ENCODE measurements around the gene TNXB.
"Not testable (repeated sequence)": the region's sequence is repeated elsewhere in the genome, so short reads cannot be mapped to it uniquely, and the experiment has no call there.

TNXB gene

DNA sequence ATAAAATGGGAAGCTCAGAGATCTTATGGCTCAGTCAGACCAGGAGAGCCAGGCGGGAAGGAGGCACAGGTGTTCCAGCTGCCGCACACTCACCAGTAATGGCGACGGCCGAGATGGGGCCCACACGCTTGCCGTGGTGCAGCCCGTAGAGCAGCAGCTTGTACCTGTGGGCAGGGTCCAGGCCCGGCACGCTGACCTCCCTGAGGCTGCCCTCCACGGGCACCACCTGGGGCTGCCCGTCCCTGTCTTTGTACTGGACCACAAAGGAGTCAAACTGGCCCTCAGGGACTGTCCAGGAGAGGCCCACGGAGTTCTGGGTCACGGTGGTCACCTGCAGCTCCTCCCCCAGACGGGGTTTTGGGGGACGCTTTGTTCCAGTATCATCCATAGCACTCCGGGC is 39.7 kb downstream of the TNXB start:
- no peaks in the 10 kb centered on the region for H3K79me1 ChIP-seq (ENCODE audit: low read length)
- H3K4ac ChIP-seq (ENCODE audit: low read depth, low read length), result no peak overlapping the region
- H2BK120ac ChIP-seq (ENCODE audit: low read depth, low read length), result no peak overlapping the region
- no peak overlapping the region for H4K8ac ChIP-seq (ENCODE audit: low read depth, low read length)
- H3K9ac ChIP-seq (ENCODE audit: low read length), result no peak overlapping the region
- no peak overlapping the region for H2BK15ac ChIP-seq (replicated peaks; ENCODE audit: low read depth)
- WGBS (ENCODE audit: extremely low coverage, insufficient coverage, low lambda C conversion rate), result no CpG with 5 or more reads among the region's 17 CpGs
- no peak overlapping the region for H3K27ac ChIP-seq (ENCODE audit: low read depth, low read length)
- H3K27me3 ChIP-seq (ENCODE audit: insufficient read depth, low read length, poor library complexity), result no peaks in the 10 kb centered on the region
- no peak overlapping the region for H2BK5ac ChIP-seq (ENCODE audit: low read length)
- no peaks in the 10 kb centered on the region for H3K36me3 ChIP-seq (ENCODE audit: control insufficient read depth, insufficient read depth, low read length)
- H3K18ac ChIP-seq (ENCODE audit: low read length), result no peak overlapping the region
- no peaks in the 10 kb centered on the region for H3K4me1 ChIP-seq (ENCODE audit: control insufficient read depth, low read depth, low read length)
- DNase-seq, result no peak
- H3K4me2 ChIP-seq (ENCODE audit: low read length), result no peak overlapping the region
- H3K56ac ChIP-seq (ENCODE audit: low read length), result no peak overlapping the region
- no peak overlapping the region for H3K4me3 ChIP-seq (ENCODE audit: low read length)
- no peaks in the 10 kb centered on the region for H3K79me2 ChIP-seq (ENCODE audit: control insufficient read depth, insufficient read depth, low read length)
- H4K5ac ChIP-seq (ENCODE audit: low read length), result no peak overlapping the region
- H3K23ac ChIP-seq (ENCODE audit: low read length), result no peak overlapping the region
- no peak overlapping the region for H2AK5ac ChIP-seq (ENCODE audit: low read length)

DNA sequence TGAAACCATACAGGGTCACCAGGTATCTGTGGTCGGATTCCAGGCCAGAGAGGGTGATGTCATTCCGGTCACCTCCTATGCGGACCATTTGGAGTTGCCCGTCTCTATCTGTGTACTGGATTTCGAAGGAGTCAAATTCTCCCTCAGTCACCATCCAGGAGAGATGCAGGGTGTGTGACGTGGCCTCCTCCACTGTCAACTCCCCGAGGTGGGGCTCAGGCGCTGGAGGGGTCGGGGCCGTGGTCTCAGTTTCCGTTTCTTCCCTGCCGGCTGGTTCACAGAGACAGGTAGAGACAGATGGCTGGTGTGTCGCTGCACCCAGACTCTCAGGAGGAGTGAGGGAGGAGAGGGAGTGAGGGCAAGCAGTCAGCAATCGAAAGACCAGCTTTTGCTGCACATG is 40.3 kb downstream of the TNXB start:
- no peak overlapping the region for H2BK120ac ChIP-seq (ENCODE audit: low read depth, low read length)
- no peak overlapping the region for H4K8ac ChIP-seq (ENCODE audit: low read depth, low read length)
- H3K79me1 ChIP-seq (ENCODE audit: low read length), result no peaks in the 10 kb centered on the region
- H3K27me3 ChIP-seq (ENCODE audit: insufficient read depth, low read length, poor library complexity), result no peaks in the 10 kb centered on the region
- no peak overlapping the region for H3K4me2 ChIP-seq (ENCODE audit: low read length)
- no peak overlapping the region for H3K18ac ChIP-seq (ENCODE audit: low read length)
- H3K9ac ChIP-seq (ENCODE audit: low read length), result no peak overlapping the region
- no CpG with 5 or more reads among the region's 14 CpGs for WGBS (ENCODE audit: extremely low coverage, insufficient coverage, low lambda C conversion rate)
- H2BK5ac ChIP-seq (ENCODE audit: low read length), result no peak overlapping the region
- no peak for DNase-seq
- H3K4me1 ChIP-seq (ENCODE audit: control insufficient read depth, low read depth, low read length), result no peaks in the 10 kb centered on the region
- H3K79me2 ChIP-seq (ENCODE audit: control insufficient read depth, insufficient read depth, low read length), result no peaks in the 10 kb centered on the region
- no peak overlapping the region for H3K4ac ChIP-seq (ENCODE audit: low read depth, low read length)
- no peak overlapping the region for H3K27ac ChIP-seq (ENCODE audit: low read depth, low read length)
- H3K56ac ChIP-seq (ENCODE audit: low read length), result no peak overlapping the region
- H3K23ac ChIP-seq (ENCODE audit: low read length), result no peak overlapping the region
- no peak overlapping the region for H2AK5ac ChIP-seq (ENCODE audit: low read length)
- H3K4me3 ChIP-seq (ENCODE audit: low read length), result no peak overlapping the region
- no peak overlapping the region for H4K5ac ChIP-seq (ENCODE audit: low read length)
- H3K36me3 ChIP-seq (ENCODE audit: control insufficient read depth, insufficient read depth, low read length), result no peaks in the 10 kb centered on the region
- H2BK15ac ChIP-seq (replicated peaks; ENCODE audit: low read depth), result no peak overlapping the region

DNA sequence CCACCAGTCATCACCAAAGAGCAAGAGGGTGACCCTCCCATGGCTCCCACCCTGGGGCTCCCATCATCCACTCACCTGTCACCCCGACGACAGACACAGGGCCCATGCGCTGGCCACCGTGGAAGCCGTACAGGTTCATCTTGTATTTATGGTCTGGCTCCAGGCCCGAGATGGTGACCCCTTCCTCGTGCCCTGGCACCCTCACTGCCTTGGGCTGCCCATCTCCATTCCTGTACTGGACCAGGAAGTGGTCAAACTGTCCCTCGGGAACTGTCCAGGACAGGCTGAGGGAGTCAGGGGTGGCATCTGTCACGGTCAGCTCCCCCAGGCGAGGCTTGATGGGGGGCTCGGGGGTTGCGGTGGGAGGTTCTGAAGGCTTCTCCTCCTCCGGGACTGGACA is 40.8 kb downstream of the TNXB start:
- H3K4me3 ChIP-seq (ENCODE audit: low read length); H2BK120ac ChIP-seq (ENCODE audit: low read depth, low read length); H2BK5ac ChIP-seq (ENCODE audit: low read length); H3K4ac ChIP-seq (ENCODE audit: low read depth, low read length); H3K18ac ChIP-seq (ENCODE audit: low read length); H3K36me3 ChIP-seq (ENCODE audit: control insufficient read depth, insufficient read depth, low read length); H3K9ac ChIP-seq (ENCODE audit: low read length); H3K27me3 ChIP-seq (ENCODE audit: insufficient read depth, low read length, poor library complexity); H3K4me1 ChIP-seq (ENCODE audit: control insufficient read depth, low read depth, low read length); H2BK15ac ChIP-seq (replicated peaks; ENCODE audit: low read depth); H3K27ac ChIP-seq (ENCODE audit: low read depth, low read length); H3K4me2 ChIP-seq (ENCODE audit: low read length); H3K56ac ChIP-seq (ENCODE audit: low read length); H3K23ac ChIP-seq (ENCODE audit: low read length); H4K8ac ChIP-seq (ENCODE audit: low read depth, low read length); H3K79me2 ChIP-seq (ENCODE audit: control insufficient read depth, insufficient read depth, low read length); DNase-seq; H3K79me1 ChIP-seq (ENCODE audit: low read length); H2AK5ac ChIP-seq (ENCODE audit: low read length); H4K5ac ChIP-seq (ENCODE audit: low read length): not testable (repeated sequence)
- WGBS (ENCODE audit: extremely low coverage, insufficient coverage, low lambda C conversion rate), result no CpG with 5 or more reads among the region's 13 CpGs

DNA sequence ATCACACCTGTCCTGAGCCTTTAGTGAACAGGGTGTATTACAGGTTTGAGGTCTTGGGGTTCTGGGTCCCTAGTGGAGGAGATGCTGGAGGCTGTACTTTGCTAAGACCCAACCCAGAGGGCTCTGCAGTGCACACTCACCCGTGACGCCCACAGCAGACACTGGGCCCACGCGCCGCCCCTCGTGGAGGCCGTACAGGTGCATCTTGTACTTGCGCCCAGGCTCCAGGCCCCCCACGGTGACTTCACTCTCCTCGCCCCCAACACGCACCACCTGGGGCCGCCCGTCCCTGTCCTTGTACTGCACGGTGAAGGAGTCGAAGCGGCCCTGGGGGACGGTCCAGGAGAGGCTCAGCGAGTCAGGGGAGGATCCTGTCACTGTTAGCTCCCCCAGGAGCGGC is 41.6 kb downstream of the TNXB start:
- not testable (repeated sequence) for H3K18ac ChIP-seq (ENCODE audit: low read length); H4K5ac ChIP-seq (ENCODE audit: low read length); H3K4me2 ChIP-seq (ENCODE audit: low read length); H4K8ac ChIP-seq (ENCODE audit: low read depth, low read length); H3K23ac ChIP-seq (ENCODE audit: low read length); H3K4ac ChIP-seq (ENCODE audit: low read depth, low read length); H3K79me2 ChIP-seq (ENCODE audit: control insufficient read depth, insufficient read depth, low read length); H2BK15ac ChIP-seq (replicated peaks; ENCODE audit: low read depth); H2AK5ac ChIP-seq (ENCODE audit: low read length); H3K27ac ChIP-seq (ENCODE audit: low read depth, low read length); H3K56ac ChIP-seq (ENCODE audit: low read length); H3K9ac ChIP-seq (ENCODE audit: low read length); H3K4me3 ChIP-seq (ENCODE audit: low read length); H2BK5ac ChIP-seq (ENCODE audit: low read length); H3K27me3 ChIP-seq (ENCODE audit: insufficient read depth, low read length, poor library complexity); DNase-seq; H3K4me1 ChIP-seq (ENCODE audit: control insufficient read depth, low read depth, low read length); H2BK120ac ChIP-seq (ENCODE audit: low read depth, low read length); H3K36me3 ChIP-seq (ENCODE audit: control insufficient read depth, insufficient read depth, low read length); H3K79me1 ChIP-seq (ENCODE audit: low read length)
- no CpG with 5 or more reads among the region's 19 CpGs for WGBS (ENCODE audit: extremely low coverage, insufficient coverage, low lambda C conversion rate)

DNA sequence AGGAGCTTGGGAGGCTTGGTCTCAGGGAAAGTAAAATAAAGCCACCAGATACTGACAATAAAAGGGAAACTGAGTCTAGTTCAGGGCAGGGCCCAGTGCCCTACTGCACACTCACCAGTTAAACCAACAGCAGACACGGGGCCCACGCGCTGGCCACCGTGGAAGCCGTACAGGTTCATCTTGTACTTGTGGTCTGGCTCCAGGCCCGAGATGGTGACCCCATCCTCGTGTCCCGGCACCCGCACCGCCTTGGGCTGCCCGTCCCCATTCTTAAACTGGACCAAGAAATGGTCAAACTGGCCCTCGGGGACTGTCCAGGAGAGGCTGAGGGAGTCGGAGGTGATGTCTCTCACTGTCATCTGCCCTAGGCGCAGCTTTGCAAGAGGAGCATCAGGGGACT is 44.4 kb downstream of the TNXB start:
- no peaks in the 10 kb centered on the region for H3K79me1 ChIP-seq (ENCODE audit: low read length)
- no peak overlapping the region for H3K4me3 ChIP-seq (ENCODE audit: low read length)
- no peak overlapping the region for H2AK5ac ChIP-seq (ENCODE audit: low read length)
- no peak overlapping the region for H3K4me2 ChIP-seq (ENCODE audit: low read length)
- H3K79me2 ChIP-seq (ENCODE audit: control insufficient read depth, insufficient read depth, low read length), result no peaks in the 10 kb centered on the region
- no peak overlapping the region for H2BK120ac ChIP-seq (ENCODE audit: low read depth, low read length)
- H3K4ac ChIP-seq (ENCODE audit: low read depth, low read length), result no peak overlapping the region
- H3K23ac ChIP-seq (ENCODE audit: low read length), result no peak overlapping the region
- no CpG with 5 or more reads among the region's 14 CpGs for WGBS (ENCODE audit: extremely low coverage, insufficient coverage, low lambda C conversion rate)
- no peak for DNase-seq
- no peaks in the 10 kb centered on the region for H3K4me1 ChIP-seq (ENCODE audit: control insufficient read depth, low read depth, low read length)
- H3K36me3 ChIP-seq (ENCODE audit: control insufficient read depth, insufficient read depth, low read length), result no peaks in the 10 kb centered on the region
- no peak overlapping the region for H2BK15ac ChIP-seq (replicated peaks; ENCODE audit: low read depth)
- H3K18ac ChIP-seq (ENCODE audit: low read length), result no peak overlapping the region
- H4K5ac ChIP-seq (ENCODE audit: low read length), result no peak overlapping the region
- H3K9ac ChIP-seq (ENCODE audit: low read length), result no peak overlapping the region
- no peak overlapping the region for H3K56ac ChIP-seq (ENCODE audit: low read length)
- no peak overlapping the region for H4K8ac ChIP-seq (ENCODE audit: low read depth, low read length)
- H2BK5ac ChIP-seq (ENCODE audit: low read length), result no peak overlapping the region
- H3K27me3 ChIP-seq (ENCODE audit: insufficient read depth, low read length, poor library complexity), result no peaks in the 10 kb centered on the region
- H3K27ac ChIP-seq (ENCODE audit: low read depth, low read length), result no peak overlapping the region

DNA sequence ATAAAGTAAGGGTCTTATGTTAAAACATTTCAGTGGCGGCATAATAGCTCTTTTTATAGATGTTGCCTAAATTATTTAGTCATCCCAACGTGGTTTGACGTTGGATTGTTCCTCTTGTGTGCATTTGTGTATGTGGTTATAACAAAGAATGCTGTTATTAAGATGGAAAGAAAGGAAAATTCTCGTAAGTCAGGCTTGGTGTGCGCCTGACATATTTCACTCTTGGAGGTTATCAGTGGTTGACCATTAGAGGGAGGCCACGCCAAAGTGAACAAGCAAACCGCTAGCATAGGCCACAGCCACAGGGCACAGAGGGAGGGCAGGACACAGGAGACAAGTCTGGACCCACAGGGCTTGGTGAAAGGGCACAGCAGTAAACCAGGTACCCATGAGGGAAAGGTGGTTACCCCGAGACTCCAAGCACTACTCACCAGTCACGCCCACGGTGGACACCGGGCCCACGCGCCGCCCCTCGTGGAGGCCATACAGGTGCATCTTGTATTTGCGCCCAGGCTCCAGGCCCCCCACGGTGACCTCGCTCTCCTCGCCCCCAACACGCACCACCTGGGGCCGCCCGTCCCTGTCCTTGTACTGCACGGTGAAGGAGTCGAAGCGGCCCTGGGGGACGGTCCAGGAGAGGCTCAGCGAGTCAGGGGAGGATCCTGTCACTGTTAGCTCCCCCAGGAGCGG is 48.0 kb downstream of the TNXB start:
- no peaks in the 10 kb centered on the region for H3K27me3 ChIP-seq (ENCODE audit: insufficient read depth, low read length, poor library complexity)
- no peak overlapping the region for H2BK120ac ChIP-seq (ENCODE audit: low read depth, low read length)
- no peak overlapping the region for H3K18ac ChIP-seq (ENCODE audit: low read length)
- no peak overlapping the region for H3K23ac ChIP-seq (ENCODE audit: low read length)
- no peak overlapping the region for H2BK5ac ChIP-seq (ENCODE audit: low read length)
- no peak overlapping the region for H4K5ac ChIP-seq (ENCODE audit: low read length)
- H3K79me1 ChIP-seq (ENCODE audit: low read length), result no peaks in the 10 kb centered on the region
- H3K56ac ChIP-seq (ENCODE audit: low read length), result no peak overlapping the region
- no peaks in the 10 kb centered on the region for H3K4me1 ChIP-seq (ENCODE audit: control insufficient read depth, low read depth, low read length)
- H3K4ac ChIP-seq (ENCODE audit: low read depth, low read length), result no peak overlapping the region
- H2BK15ac ChIP-seq (replicated peaks; ENCODE audit: low read depth), result no peak overlapping the region
- no peak overlapping the region for H3K4me2 ChIP-seq (ENCODE audit: low read length)
- H4K8ac ChIP-seq (ENCODE audit: low read depth, low read length), result no peak overlapping the region
- H3K4me3 ChIP-seq (ENCODE audit: low read length), result no peak overlapping the region
- no peaks in the 10 kb centered on the region for H3K36me3 ChIP-seq (ENCODE audit: control insufficient read depth, insufficient read depth, low read length)
- H2AK5ac ChIP-seq (ENCODE audit: low read length), result no peak overlapping the region
- no CpG with 5 or more reads among the region's 28 CpGs for WGBS (ENCODE audit: extremely low coverage, insufficient coverage, low lambda C conversion rate)
- H3K9ac ChIP-seq (ENCODE audit: low read length), result no peak overlapping the region
- DNase-seq, result no peak
- H3K79me2 ChIP-seq (ENCODE audit: control insufficient read depth, insufficient read depth, low read length), result no peaks in the 10 kb centered on the region
- H3K27ac ChIP-seq (ENCODE audit: low read depth, low read length), result no peak overlapping the region
